Amniotic stem cell (primary cell): ENCODE data around the gene OVOL2.
"Not testable (repeated sequence)": the region's sequence is repeated elsewhere in the genome, so short reads cannot be mapped to it uniquely, and the experiment has no call there.

Experiments used
- DNase-seq: peaks from one replicate; lab custom pipeline; 2025; lab: John Stamatoyannopoulos, UW

Gene OVOL2

GRCh38 chr20:18057994-18058349 is 256 bp upstream of the OVOL2 start:
- DNase-seq, result no peak

DNA sequence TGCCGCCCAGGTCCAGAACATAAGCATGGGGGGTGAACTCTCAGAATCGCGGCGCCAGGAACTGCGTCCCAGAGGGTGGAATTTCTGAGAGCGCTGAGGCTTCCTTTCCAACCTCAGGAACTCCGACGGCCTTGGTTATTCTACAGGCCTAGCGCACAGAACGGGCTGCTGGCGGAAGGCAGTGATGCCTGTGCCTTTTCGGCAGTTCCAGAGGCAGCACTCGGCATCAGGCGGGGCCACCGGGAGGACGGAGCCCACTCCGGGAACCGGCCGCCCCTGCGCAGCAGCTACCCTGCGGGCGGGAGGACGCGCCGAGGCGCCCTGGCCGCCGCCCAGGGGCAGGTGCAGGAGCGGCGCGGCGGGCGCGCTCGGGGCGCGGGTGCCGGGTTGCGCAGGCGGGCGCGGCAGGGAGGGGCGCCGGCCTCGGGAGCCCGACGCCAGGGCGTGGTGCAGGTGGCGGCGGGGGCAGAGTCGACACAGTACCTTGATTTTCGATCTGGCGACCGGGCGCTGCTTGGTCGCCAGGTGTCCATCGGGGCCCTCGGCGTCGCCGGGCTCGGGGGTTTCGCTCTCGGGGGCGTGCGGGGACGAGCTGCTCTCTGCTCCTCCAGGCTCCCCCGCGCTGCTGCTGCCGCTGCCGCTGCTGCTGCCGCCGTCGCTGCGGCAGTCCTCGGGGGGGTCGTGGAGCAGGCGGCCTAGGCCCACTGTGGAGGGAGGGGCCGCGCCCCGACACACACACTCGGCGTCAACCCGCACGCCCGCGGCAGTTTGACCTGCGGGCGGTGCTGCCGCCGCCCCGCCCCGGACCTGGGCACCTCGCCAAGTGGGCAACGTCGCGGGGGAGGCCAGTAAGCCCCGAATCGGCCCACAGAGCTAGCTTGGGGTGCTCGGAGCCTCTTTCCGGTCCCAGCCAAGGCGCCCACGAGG is 1.3 kb downstream of the OVOL2 start:
- no peak for DNase-seq

GRCh38 chr20:18055261-18055660 is 2.5 kb downstream of the OVOL2 start:
- DNase-seq, result no peak

DNA sequence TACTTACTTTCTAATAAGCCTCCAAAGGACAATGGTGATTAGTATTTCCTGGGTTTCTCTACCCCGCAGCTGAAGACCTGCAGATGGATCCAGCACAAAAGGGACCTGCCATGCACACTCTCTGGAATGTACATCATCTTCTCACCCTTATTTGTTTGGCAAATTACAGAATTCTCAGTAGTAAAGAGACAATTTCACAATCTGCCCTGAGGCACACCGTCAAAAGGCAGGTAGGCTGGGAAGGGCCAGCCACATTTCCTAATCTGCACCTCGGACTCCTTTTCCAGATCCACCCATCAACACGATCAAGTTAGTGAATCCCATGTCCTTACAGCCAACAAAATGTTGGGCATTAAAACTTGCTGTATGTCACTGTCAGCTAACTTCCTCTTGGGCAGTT is 4.9 kb downstream of the OVOL2 start:
- no peak for DNase-seq

GRCh38 chr20:18050628-18051027 is 7.1 kb downstream of the OVOL2 start:
- no peak for DNase-seq

- no peak for DNase-seq
Observed at GRCh38 chr20:18048176-18048575, 9.5 kb downstream of the OVOL2 start.

GRCh38 chr20:18046535-18046934 is 11.2 kb downstream of the OVOL2 start:
- no peak for DNase-seq

DNA sequence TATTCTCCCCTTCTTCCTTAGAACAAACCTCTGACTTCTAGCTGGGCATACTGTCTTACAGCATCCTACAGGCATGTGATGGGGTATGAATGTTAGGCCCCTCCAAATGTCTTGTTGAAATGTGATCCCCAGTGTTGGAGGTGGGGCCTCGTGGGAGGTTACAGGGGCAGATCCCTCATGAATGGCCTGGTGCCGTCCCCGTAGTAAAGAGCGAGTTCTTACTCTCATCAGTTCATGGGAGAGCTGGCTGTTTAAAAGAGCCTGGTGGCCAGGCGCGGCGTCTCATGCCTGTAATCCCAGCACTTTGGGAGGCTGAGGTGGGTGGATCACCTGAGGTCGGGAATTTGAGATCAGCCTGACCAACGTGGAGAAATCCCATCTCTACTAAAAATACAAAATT is 15.5 kb downstream of the OVOL2 start:
- DNase-seq, result no peak

DNA sequence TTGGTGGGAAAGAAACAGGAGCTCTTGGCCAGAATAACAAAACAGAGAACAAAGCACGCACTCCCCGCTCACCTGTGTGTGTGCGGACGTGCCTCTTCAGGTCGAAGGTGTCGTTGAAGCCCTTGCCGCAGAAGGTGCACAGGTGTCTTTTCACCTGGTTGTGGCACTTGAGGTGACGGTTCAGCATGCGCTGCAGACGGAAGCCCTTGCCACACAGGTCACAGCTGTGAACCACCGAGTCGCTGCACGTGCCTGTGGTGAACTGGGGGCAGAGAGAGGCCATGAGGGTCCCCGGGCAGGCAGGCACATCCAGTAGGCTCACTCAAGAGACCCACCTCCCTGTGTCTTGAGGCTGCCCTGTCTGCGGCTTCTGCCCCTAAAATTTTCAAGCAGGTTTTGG is 16.3 kb downstream of the OVOL2 start:
- DNase-seq, result no peak

GRCh38 chr20:18039063-18039462 is 18.7 kb downstream of the OVOL2 start:
- no peak for DNase-seq

GRCh38 chr20:18034039-18034438 is 23.7 kb downstream of the OVOL2 start:
- DNase-seq, result no peak

DNA sequence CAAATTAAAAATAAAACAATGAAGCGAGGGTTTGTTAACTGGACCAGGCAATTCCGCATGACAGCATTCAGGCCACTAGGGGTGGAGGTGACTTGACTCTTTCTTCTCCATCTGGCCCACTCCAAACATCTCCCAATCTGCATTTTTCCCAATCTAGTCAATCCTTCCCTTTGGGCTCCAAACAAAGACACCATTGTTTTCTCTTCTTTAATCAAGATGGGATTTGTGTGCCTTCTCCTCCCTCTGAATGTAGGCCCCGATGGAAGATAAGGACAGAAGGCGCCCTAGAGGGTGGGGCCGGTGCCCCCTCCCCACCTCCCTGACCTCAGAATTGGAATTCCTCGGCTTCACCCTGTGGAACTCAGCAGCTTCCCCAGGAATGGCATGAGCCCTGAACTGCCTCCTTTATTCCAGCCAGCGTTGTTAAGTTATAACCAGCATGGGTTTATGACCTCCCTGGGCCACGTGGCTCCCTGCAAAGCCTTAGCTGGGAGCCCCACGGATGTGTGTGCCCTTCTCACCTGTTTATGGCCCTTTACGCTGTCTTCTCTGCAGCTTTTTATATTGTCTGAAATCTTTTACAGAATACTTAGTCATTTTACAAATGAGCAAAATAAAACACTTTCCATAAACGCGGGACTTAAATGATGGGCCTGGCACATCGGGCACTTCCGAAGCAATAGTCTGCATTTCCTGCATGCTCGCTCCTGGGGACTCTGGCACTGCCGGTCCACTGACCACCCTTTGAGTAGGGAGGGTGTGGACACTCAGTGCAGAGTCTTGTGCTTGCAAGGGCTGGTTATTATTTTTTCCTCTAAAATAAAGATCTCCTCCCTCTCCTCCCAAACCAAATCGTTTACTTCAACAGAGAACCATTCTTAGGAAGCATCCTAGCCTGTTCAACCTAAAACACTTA is 24.5 kb downstream of the OVOL2 start:
- no peak for DNase-seq

- DNase-seq, result no peak
Observed at GRCh38 chr20:18031888-18032509, 25.7 kb downstream of the OVOL2 start.

GRCh38 chr20:18031050-18031449 is 26.7 kb downstream of the OVOL2 start:
- DNase-seq, result no peak

GRCh38 chr20:18030020-18030419 is 27.7 kb downstream of the OVOL2 start:
- DNase-seq, result no peak

GRCh38 chr20:18027011-18027410 is 30.7 kb downstream of the OVOL2 start:
- DNase-seq, result not testable (repeated sequence)

- DNase-seq, result no peak
Observed at GRCh38 chr20:18024606-18025127, 33.0 kb downstream of the OVOL2 start.

DNA sequence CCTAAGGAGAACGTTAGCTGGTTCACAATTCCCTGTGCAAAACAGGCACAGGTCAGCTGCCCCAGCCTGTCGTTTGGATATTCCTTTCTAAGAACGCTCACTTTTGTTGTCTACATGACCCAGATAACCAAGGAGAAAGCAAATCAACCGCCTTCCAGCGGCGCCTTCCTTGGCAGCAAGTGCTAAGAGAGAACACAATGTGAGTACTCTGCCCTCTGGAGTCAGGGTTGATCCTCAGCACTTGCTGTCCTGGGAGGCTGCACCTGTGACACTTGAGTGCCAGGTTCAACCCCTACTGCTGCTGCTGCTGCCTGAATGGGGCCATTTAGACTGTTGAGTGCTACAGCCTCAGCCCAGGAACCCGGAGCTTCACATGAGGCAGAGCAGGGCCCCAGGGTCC is 36.8 kb downstream of the OVOL2 start:
- DNase-seq, result no peak

DNA sequence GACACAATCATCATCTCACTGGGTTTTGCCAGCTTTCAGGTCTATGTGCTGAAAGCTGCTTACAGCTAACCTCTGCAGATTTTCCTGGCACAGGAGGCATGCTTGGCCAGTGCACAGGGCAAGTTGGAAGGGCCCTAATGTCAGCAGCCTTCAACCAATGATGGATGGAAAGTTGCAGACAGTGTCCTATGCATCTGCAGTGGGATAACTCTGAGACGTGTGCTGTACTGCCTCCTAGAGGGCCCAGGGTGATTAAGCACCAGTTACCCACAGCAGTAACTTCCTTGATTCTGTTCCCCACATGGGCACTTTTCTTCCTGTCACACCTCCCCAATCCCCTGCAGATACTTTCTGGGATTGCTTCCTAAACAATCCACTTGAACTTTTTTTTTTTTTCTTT is 38.6 kb downstream of the OVOL2 start:
- no peak for DNase-seq

DNA sequence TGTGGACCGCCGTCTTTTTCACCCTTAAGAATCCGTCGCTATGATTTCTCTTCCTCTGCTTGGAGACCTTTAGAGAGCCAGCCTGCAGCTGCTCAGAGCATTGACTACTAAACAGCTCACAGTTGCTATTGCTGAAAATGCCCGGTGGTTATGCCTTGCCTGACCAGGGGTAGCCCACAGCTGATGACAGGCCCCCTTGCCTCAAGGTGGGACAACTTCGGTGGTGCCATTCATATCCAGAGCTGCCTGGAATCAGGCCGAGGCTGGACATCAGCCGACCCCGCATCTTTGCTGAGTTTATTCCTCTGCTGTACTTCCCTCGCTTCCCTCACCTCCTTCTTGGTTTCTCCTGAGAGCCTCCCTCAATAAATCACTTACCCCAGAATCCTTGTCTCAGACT is 39.6 kb downstream of the OVOL2 start:
- DNase-seq, result no peak

DNA sequence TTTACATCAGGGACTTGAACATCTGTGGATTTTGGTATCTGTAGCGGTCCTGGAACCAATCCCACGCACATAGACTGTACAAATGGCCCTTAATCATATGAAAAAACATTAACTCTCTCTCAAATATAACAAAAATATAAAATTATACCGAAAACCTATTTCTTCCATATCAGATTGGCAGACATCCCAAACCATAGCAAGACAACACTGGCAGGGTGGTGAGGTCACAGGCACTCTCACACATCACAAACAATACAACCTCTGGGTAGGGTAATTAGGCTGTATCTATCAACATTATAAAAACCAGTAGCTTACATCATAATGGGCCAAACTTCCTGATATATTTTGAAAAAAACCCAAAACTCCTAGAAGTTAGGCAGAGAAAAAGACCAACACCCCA is 40.9 kb downstream of the OVOL2 start:
- DNase-seq, result no peak

GRCh38 chr20:18014411-18014810 is 43.3 kb downstream of the OVOL2 start:
- DNase-seq, result no peak
